Measurements from ENCODE around the gene ADGRG6. TPM values are rescaled to one million over a fixed set of nuclear protein-coding genes. Genes with fewer than 3 reads are reported as not detected.

Gene ADGRG6
- total RNA-seq, 1 experiment from 2014 or later: 2.5 TPM

DNA sequence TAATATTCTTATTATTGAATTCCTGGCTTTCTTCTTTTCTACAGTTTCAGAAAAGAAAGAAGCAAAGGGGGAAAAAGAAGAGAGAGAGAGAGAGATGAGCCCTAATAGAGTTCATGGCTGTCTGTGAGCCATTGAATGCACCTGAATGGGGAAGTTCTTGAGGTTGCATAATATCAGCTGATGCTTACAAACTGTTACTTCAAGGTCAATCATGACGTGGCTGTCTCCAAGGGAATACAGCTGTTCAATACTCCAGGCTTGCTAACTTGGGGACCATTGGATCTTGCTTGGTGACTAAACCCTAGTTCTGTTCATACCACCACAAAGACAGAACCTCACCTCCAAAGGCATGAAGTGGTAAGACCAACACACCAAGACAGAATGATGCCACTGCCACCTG lies 180.4 kb downstream of the ADGRG6 start:
- Mint-ChIP-seq H3K4me3 (no peak overlapping the region), H3K4me1 (peaks cover 7 to 10% of the 10 kb centered on the region in 2 experiments; a peak in 3 of 4 replicates), H3K27ac (peak overlapping the region in 1 of 3 experiments; percentile 77; a peak in 1 of 7 replicates), H3K27me3 (ENCODE audit: low read depth) (no peaks in the 10 kb centered on the region), H3K9me3 (no peaks in the 10 kb centered on the region; a peak in 2 of 5 replicates), H3K36me3 (ENCODE audit: insufficient read depth in 1 of 3, low read depth in 3 of 3) (peaks cover 0 to 2% (median 0%) of the 10 kb centered on the region in 3 experiments; a peak in 1 of 7 replicates)
- no peak for DNase-seq
- Histone ChIP-seq H4K8ac (replicated peaks; ENCODE audit: insufficient read length, low read depth, low read length) (no peak overlapping the region), H2BK20ac (ENCODE audit: low read depth, low read length, poor library complexity, severe bottlenecking) (no peak overlapping the region), H3K79me1 (ENCODE audit: insufficient read depth, low read depth, low read length, poor library complexity, severe bottlenecking) (no peaks in the 10 kb centered on the region), H4K91ac (ENCODE audit: insufficient read length, low read depth, low read length) (no peak overlapping the region), H3K4me2 (ENCODE audit: insufficient read depth, insufficient read length, low read length) (no peak overlapping the region), H2BK120ac (ENCODE audit: low read depth, low read length, poor library complexity, severe bottlenecking) (no peak overlapping the region), H3T11ph (ENCODE audit: low read length) (no peak overlapping the region), H3K9me3 (ENCODE audit: control insufficient read depth, low read depth, low read length) (no peaks in the 10 kb centered on the region), H3K56ac (ENCODE audit: insufficient read length, low read depth, low read length) (no peak overlapping the region), H3K27ac (ENCODE audit: insufficient read length, low read depth, low read length) (no peak overlapping the region), H4K20me1 (ENCODE audit: control insufficient read depth, insufficient read depth, insufficient read length) (no peaks in the 10 kb centered on the region), H3K18ac (ENCODE audit: insufficient read length, low read depth, low read length) (no peak overlapping the region), H3K9ac (ENCODE audit: extremely low read depth, insufficient read length, low read length) (no peak overlapping the region), H2BK5ac (ENCODE audit: insufficient read length, low read length) (no peak overlapping the region), H3K23me2 (ENCODE audit: insufficient read length, low read depth, low read length, poor library complexity, severe bottlenecking) (no peaks in the 10 kb centered on the region), H3K79me2 (ENCODE audit: insufficient read depth, low read length) (no peaks in the 10 kb centered on the region), H2AFZ (ENCODE audit: low read length) (no peak overlapping the region), H3K14ac (ENCODE audit: insufficient read depth, low read length) (no peak overlapping the region), H3K23ac (ENCODE audit: insufficient read length, low read depth, low read length) (no peak overlapping the region), H2BK12ac (ENCODE audit: insufficient read length, low read depth, low read length) (no peak overlapping the region), H3K4me1 (ENCODE audit: insufficient read depth, low read length) (peaks cover 4% of the 10 kb centered on the region; the same call in 1 of the 2 replicates), H2AK5ac (ENCODE audit: insufficient read length, low read length) (no peak overlapping the region), H4K5ac (ENCODE audit: insufficient read length, low read depth, low read length) (no peak overlapping the region), H2BK15ac (ENCODE audit: low read depth, low read length) (no peak overlapping the region), H3K4ac (ENCODE audit: low read depth, low read length) (no peak overlapping the region), H3K27me3 (ENCODE audit: insufficient read depth, low read length) (no peaks in the 10 kb centered on the region)
- no CpG with 5 or more reads among the region's 1 CpG for WGBS (ENCODE audit: extremely low coverage, insufficient read length, low lambda C conversion rate)
- TF ChIP-seq, protein P1, sequence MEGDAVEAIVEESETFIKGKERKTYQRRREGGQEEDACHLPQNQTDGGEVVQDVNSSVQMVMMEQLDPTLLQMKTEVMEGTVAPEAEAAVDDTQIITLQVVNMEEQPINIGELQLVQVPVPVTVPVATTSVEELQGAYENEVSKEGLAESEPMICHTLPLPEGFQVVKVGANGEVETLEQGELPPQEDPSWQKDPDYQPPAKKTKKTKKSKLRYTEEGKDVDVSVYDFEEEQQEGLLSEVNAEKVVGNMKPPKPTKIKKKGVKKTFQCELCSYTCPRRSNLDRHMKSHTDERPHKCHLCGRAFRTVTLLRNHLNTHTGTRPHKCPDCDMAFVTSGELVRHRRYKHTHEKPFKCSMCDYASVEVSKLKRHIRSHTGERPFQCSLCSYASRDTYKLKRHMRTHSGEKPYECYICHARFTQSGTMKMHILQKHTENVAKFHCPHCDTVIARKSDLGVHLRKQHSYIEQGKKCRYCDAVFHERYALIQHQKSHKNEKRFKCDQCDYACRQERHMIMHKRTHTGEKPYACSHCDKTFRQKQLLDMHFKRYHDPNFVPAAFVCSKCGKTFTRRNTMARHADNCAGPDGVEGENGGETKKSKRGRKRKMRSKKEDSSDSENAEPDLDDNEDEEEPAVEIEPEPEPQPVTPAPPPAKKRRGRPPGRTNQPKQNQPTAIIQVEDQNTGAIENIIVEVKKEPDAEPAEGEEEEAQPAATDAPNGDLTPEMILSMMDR (conservative IDR thresholded peaks at IDR 0.05): no peak
